Common myeloid progenitor, CD34-positive (primary cell): ENCODE measurements around the gene TRIL.

ENCODE experiments used
- CTCF ChIA-PET: fragments of 350-600 bp; sonication (Branson Sonifier 250); formaldehyde crosslinking; loops from one replicate; lab custom pipeline; 2021; ENCODE audit warnings: antibody characterized with exemption; lab: Charles Lee
- POLR2A ChIA-PET: fragments of 350-600 bp; sonication (Branson Sonifier 250); formaldehyde crosslinking; loops from one replicate; lab custom pipeline; 2021; ENCODE audit warnings: antibody characterized with exemption; lab: Charles Lee
- DNase-seq, 3 donors: peaks; one replicate each; pipeline versions ENCODE4 v3.0.0 to v3.0.0-alpha.2; 2013
- H3K27ac ChIP-seq, 2 experiments: 1 replicate in 1 of 2; 2 replicates in 1 of 2; pipeline ENCODE4 v1.7.0; 2013; ENCODE audit warnings: inconsistent platforms in 2 of 2, low read length in 2 of 2, mild to moderate bottlenecking in 2 of 2, low read depth in 1 of 2, moderate library complexity in 1 of 2; ENCODE audit not compliant: severe bottlenecking in 2 of 2, insufficient read depth in 1 of 2, poor library complexity in 1 of 2
- H3K27me3 ChIP-seq, 5 experiments: replicated peaks in 2 of 5; 1 replicate in 3 of 5; 2 replicates in 2 of 5; pipeline versions ENCODE4 v1.6.1 to v1.7.0; 2013; ENCODE audit warnings: low read length in 4 of 5, mild to moderate bottlenecking in 2 of 5, moderate library complexity in 2 of 5, inconsistent platforms in 1 of 5; ENCODE audit not compliant: insufficient read depth in 5 of 5, control insufficient read depth in 4 of 5
- H3K36me3 ChIP-seq, 4 experiments: 1 replicate in 2 of 4; 2 replicates in 2 of 4; pipeline versions ENCODE4 v1.6.1 to v1.7.0; 2013; ENCODE audit warnings: low read length in 3 of 4, control low read depth in 1 of 4, mild to moderate bottlenecking in 1 of 4; ENCODE audit not compliant: control insufficient read depth in 4 of 4, insufficient read depth in 4 of 4
- H3K4me1 ChIP-seq, 4 experiments: 1 replicate in 3 of 4; 2 replicates in 1 of 4; pipeline versions ENCODE4 v1.6.1 to v1.7.1; 2013; ENCODE audit warnings: low read length in 3 of 4, mild to moderate bottlenecking in 3 of 4, control low read depth in 1 of 4, inconsistent platforms in 1 of 4, moderate library complexity in 1 of 4; ENCODE audit not compliant: control insufficient read depth in 4 of 4, insufficient read depth in 4 of 4; ENCODE audit errors: control extremely low read depth in 1 of 4
- H3K4me3 ChIP-seq, 7 experiments: 1 replicate in 4 of 7; 2 replicates in 3 of 7; pipeline versions ENCODE4 v1.5.1 to v1.7.0; 2013; ENCODE audit warnings: mild to moderate bottlenecking in 7 of 7, low read length in 6 of 7, moderate library complexity in 6 of 7, inconsistent platforms in 2 of 7, low read depth in 2 of 7, control low read depth in 1 of 7; ENCODE audit not compliant: insufficient read depth in 4 of 7, control insufficient read depth in 1 of 7; ENCODE audit errors: extremely low read depth in 1 of 7
- H3K9me3 ChIP-seq, 5 experiments: 1 replicate in 4 of 5; 2 replicates in 1 of 5; pipeline versions ENCODE4 v1.6.1 to v1.7.1; 2013; ENCODE audit warnings: low read length in 4 of 5, mild to moderate bottlenecking in 2 of 5, inconsistent platforms in 1 of 5, low read depth in 1 of 5, moderate library complexity in 1 of 5; ENCODE audit not compliant: control insufficient read depth in 4 of 5, insufficient read depth in 2 of 5; ENCODE audit errors: control extremely low read depth in 1 of 5
- WGBS: methylation state at CpG from one replicate; pipeline ENCODE4 v1.1.5; 2013; ENCODE audit not compliant: insufficient coverage; 5-methylcytosine and 5-hydroxymethylcytosine counted together

The TRIL gene

DNA sequence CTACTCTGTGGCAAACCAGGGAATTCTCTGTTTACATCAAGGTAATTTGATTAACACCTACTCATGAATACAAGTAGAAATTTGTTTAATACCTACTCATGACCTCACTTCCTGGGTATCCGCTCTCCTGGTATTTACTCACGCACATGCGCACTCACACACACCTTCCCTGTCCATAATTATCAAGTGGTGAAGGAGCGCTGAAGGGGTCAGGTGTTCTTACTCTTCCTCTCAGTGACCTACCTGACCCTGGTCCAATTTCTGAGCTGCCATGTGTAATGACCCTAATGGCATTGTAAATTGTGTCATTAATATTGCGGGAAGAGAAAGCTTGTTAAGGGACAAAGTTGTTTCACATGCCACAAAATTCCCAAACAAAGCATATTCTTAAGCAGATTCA is 41.3 kb upstream of the TRIL start:
- Histone ChIP-seq H3K27ac (no peak overlapping the region), H3K4me1 (no peaks in the 10 kb centered on the region), H3K36me3 (no peaks in the 10 kb centered on the region), H3K9me3 (no peaks in the 10 kb centered on the region), H3K27me3 (no peaks in the 10 kb centered on the region), H3K4me3 (no peak overlapping the region)
- DNase-seq, result no peak
- ChIA-PET POLR2A (no interaction called here), CTCF (no interaction called here)
- WGBS, result 100% methylated on average over 2 of the region's 5 CpGs

DNA sequence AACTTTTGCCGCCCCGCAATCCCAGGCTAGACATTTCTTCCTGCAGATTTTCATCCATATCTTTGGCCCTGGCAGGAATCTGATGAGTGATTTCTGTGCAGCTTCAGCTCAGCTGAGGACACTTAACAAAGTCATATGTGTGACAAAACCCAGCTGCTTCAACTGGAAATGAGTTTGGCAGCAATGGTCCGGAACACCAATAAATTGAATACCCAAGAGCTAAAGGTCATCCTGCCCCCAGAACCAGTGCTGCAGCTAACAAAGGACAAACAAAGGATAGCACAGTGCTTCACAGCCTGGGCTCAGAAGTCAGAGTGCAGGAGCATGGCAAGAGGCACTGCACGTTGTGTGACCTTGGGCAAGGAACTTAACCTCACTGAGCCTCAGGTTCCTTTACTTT is 40.0 kb upstream of the TRIL start:
- no peaks in the 10 kb centered on the region for H3K27me3 ChIP-seq
- no peak overlapping the region for H3K4me3 ChIP-seq
- H3K36me3 ChIP-seq, result no peaks in the 10 kb centered on the region
- ChIA-PET POLR2A (no interaction called here), CTCF (no interaction called here)
- no peaks in the 10 kb centered on the region for H3K4me1 ChIP-seq
- no peaks in the 10 kb centered on the region for H3K9me3 ChIP-seq
- H3K27ac ChIP-seq, result no peak overlapping the region
- WGBS, result 100% methylated on average over 3 of the region's 4 CpGs
- DNase-seq, result no peak

DNA sequence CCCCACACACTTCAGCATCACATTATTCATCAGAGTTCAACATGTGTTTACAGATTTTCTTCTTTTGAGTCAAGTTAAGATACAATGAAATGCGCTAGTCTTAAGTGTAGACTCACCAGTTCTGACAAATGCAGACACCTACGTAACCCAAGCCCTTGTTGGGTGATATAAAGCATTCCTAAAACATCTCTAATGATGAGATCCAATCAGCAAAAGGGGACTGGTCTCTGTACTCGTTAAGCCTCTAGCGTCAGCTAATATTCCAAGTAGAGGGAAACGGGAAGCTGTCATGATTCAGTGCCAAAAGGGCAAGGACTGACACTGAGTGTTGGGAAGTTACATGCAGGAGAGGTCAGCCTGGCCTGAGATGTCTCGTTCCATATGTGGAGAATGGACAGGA is 38.7 kb upstream of the TRIL start:
- Histone ChIP-seq H3K36me3 (no peaks in the 10 kb centered on the region), H3K4me3 (no peak overlapping the region), H3K27ac (no peak overlapping the region), H3K27me3 (no peaks in the 10 kb centered on the region), H3K4me1 (no peaks in the 10 kb centered on the region), H3K9me3 (no peaks in the 10 kb centered on the region)
- 98% methylated on average over 5 of the region's 6 CpGs for WGBS
- no peak for DNase-seq
- ChIA-PET CTCF (interaction anchor here (1.0 kb wide), 1 partner anchor 15 kb away, joined by 3 read pairs; no protein-coding TSS in a partner anchor), POLR2A (no interaction called here)

DNA sequence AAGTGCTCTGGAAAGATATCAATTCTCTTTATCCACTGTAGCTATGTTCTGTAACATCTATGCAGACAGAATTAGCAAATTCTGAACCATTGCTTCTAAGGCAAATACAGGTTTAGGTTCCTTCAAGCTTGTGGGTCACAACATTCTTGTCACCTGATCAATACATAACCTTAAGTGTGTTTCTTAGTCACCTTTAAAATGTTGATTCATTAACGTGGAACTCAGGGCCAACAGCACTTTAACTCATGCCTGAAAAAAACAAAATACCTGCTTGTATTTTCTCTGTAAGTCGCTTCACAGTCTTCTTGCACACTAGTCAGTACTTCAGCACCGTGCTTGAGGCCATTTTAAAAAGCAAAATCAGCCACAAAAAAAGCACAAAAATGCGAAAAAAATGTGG is 35.2 kb upstream of the TRIL start:
- no peaks in the 10 kb centered on the region for H3K36me3 ChIP-seq
- H3K4me1 ChIP-seq, result no peaks in the 10 kb centered on the region
- DNase-seq, result no peak
- no peaks in the 10 kb centered on the region for H3K9me3 ChIP-seq
- CTCF ChIA-PET, result no interaction called here
- POLR2A ChIA-PET, result no interaction called here
- H3K4me3 ChIP-seq, result no peak overlapping the region
- no peak overlapping the region for H3K27ac ChIP-seq
- 98% methylated on average over 4 of the region's 4 CpGs for WGBS
- H3K27me3 ChIP-seq, result no peaks in the 10 kb centered on the region

DNA sequence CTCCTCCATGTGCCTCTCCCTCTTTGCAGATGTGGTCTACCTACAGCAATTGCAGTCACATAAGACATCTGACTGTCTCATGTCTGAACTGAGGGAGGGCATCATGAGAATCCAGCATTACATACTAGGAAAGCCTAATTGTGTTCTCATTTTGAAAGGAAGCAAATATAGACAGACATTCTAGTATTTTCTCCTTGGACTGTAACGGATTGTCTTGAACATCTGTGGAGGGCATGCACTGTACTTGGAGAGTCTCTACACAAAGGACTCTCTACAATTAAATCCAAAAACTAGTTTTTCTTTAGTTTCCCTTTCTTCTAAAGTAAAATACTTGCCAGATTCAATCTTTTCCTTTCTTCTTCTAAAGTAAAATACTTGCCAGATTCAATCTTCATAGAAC is 34.7 kb upstream of the TRIL start:
- H3K27me3 ChIP-seq, result no peaks in the 10 kb centered on the region
- no peak overlapping the region for H3K27ac ChIP-seq
- H3K4me1 ChIP-seq, result no peaks in the 10 kb centered on the region
- no peaks in the 10 kb centered on the region for H3K9me3 ChIP-seq
- no peaks in the 10 kb centered on the region for H3K36me3 ChIP-seq
- H3K4me3 ChIP-seq, result no peak overlapping the region
- ChIA-PET POLR2A (no interaction called here), CTCF (no interaction called here)
- DNase-seq, result no peak
- WGBS, result 100% methylated on average over 1 of the region's 1 CpG

DNA sequence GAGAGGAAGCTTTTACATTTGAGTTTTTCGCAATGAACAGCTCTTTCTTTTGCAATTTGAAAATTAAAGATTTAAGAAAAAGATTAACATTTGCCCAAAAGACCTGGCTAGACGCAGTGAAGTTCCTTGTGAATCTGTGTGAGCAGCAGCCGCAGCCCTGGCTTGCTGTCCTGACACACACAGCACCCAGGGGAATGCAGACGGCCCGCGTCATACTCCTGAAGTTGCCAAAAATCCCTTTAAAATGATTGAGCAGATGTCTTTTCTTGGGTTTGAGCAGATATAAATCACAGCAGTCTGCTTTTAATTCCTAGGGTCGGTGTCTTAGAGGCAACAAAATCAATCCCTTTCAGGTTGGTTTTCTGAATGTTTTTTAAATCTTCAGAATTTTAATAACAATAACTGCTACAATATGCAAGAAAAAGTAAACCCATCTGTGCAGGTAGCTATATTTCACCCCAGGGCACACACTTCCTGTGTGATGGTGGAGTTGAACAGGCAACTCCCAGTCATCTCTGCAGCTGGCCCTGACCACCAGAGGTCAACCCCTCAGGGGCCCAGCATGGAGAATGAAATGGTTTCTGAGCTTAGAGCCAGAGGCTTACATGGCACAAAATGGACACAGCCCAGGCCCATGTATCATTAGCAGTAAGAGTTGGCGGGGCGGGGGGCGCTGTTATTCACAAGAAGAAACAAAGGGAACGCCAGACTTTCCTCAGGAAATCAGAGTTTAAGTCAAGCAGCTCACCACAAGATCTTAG is 32.2 kb upstream of the TRIL start:
- CTCF ChIA-PET, result interaction anchor here (0.9 to 1.2 kb wide), 3 partner anchors 9 to 419 kb away, joined by 3 read pairs; no protein-coding TSS in a partner anchor
- H3K4me3 ChIP-seq, result no peak overlapping the region
- WGBS, result 94% methylated on average over 10 of the region's 11 CpGs
- H3K36me3 ChIP-seq, result no peaks in the 10 kb centered on the region
- H3K9me3 ChIP-seq, result no peaks in the 10 kb centered on the region
- peaks cover 3 to 13% (median 9%) of the 10 kb centered on the region in 4 experiments for H3K4me1 ChIP-seq
- H3K27me3 ChIP-seq, result no peaks in the 10 kb centered on the region
- no peak overlapping the region for H3K27ac ChIP-seq
- no peak for DNase-seq
- POLR2A ChIA-PET, result no interaction called here

DNA sequence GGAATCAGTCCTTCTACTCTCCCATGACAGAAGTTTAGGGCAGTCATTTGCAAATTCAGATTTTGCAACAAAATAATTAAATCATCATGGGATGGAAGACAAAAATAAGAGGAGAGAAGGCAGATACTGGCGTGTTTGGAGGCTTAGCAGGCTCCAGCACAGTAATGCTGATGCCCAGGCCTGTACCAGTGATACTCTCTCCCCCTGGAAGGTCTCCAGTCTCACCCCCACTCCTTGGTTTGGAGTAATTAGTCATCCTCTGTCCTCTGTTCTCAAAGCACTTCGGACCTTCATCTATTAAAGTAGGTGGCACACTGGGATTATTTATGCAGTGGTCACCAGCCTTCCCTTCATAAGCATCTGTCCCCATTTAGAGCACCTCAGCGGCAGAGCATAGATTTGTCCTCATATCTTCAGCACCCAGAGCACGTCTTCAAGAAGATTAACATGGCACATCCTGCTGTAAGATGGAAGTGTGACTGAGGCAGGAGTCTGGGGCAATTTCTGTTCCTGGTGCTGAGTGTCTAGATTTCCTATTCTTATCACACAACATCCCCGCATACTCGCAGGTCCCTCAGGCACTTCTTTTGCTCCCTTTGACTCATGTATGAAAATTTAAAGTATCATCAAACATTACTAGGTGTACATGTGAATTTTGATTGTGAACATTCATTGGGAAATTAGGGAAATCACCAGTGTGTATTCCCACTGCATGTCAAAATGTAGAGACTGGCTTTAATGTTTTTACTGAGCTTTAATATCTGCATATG is 31.3 kb upstream of the TRIL start:
- Histone ChIP-seq H3K4me3 (no peak overlapping the region), H3K4me1 (peaks cover 3 to 22% (median 14%) of the 10 kb centered on the region in 4 experiments)

More for the DNA sequence above, 31.3 kb upstream of the TRIL start:
- H3K27ac ChIP-seq, result no peak overlapping the region
- no peaks in the 10 kb centered on the region for H3K27me3 ChIP-seq
- H3K9me3 ChIP-seq, result no peaks in the 10 kb centered on the region
- no peaks in the 10 kb centered on the region for H3K36me3 ChIP-seq
- 86% methylated on average over 2 of the region's 6 CpGs for WGBS
- DNase-seq, result no peak
- ChIA-PET CTCF (interaction anchor here (1.2 kb wide), 1 partner anchor 8 kb away, joined by 3 read pairs; no protein-coding TSS in a partner anchor), POLR2A (no interaction called here)
